Karpas-422 (cell line): ENCODE data around the gene PPP2R2C. TPM values are rescaled to one million over a fixed set of nuclear protein-coding genes. Genes with fewer than 3 reads are reported as not detected.

ENCODE experiments used
- DNase-seq: peaks from one replicate; pipeline ENCODE4 v3.0.0-alpha.2; 2015
- H2AFZ ChIP-seq: fragments of 200-600 bp; sonication (generic); 2 replicates; pipeline ENCODE4 v1.6.1; 2014; ENCODE audit warnings: antibody characterized with exemption, low read length, mixed read lengths
- H3K27ac ChIP-seq: fragments of 200-600 bp; sonication (generic); 2 replicates; pipeline ENCODE4 v1.5.1; 2014; ENCODE audit warnings: mild to moderate bottlenecking, low read length, moderate library complexity
- H3K27me3 ChIP-seq: fragments of 200-600 bp; sonication (generic); 2 replicates; pipeline ENCODE4 v1.6.1; 2014; ENCODE audit warnings: low read length, mixed read lengths
- H3K36me3 ChIP-seq: fragments of 200-600 bp; sonication (generic); 2 replicates; pipeline ENCODE4 v1.6.1; 2014; ENCODE audit warnings: low read length, mixed read lengths; ENCODE audit not compliant: insufficient read depth
- H3K4me1 ChIP-seq: fragments of 200-600 bp; sonication (generic); 2 replicates; pipeline ENCODE4 v1.6.1; 2014; ENCODE audit warnings: mild to moderate bottlenecking, low read length, mixed read lengths
- H3K4me2 ChIP-seq: fragments of 200-600 bp; sonication (generic); 2 replicates; pipeline ENCODE4 v1.6.1; 2014; ENCODE audit warnings: low read length, low read depth, mild to moderate bottlenecking; ENCODE audit not compliant: poor library complexity, severe bottlenecking
- H3K4me3 ChIP-seq: fragments of 200-600 bp; sonication (generic); 2 replicates; pipeline ENCODE4 v1.5.1; 2014; ENCODE audit warnings: mild to moderate bottlenecking, antibody characterized with exemption, low read length, mixed read lengths
- H3K79me2 ChIP-seq: fragments of 200-600 bp; sonication (generic); 2 replicates; pipeline ENCODE4 v1.6.1; 2014; ENCODE audit warnings: mild to moderate bottlenecking, low read length, mixed read lengths
- H3K9ac ChIP-seq: fragments of 200-600 bp; sonication (generic); 2 replicates; pipeline ENCODE4 v1.6.0; 2014; ENCODE audit warnings: low read length
- H3K9me2 ChIP-seq: fragments of 200-600 bp; sonication (generic), shearing (Covaris generic); replicated peaks from 2 replicates; pipeline ENCODE4 v1.6.0; 2014; ENCODE audit warnings: mild to moderate bottlenecking, low read length, moderate library complexity; ENCODE audit not compliant: insufficient read depth
- H3K9me3 ChIP-seq: fragments of 300-700, 200-600 bp; sonication (generic); 2 replicates; pipeline ENCODE4 v1.6.1; 2014; ENCODE audit warnings: low read length, mixed read lengths
- H4K20me1 ChIP-seq: fragments of 200-600 bp; sonication (generic); 2 replicates; pipeline ENCODE4 v1.6.1; 2014; ENCODE audit warnings: mild to moderate bottlenecking, antibody characterized with exemption, low read length, low read depth; ENCODE audit not compliant: insufficient read depth
- total RNA-seq: library from RNA; depleted of rRNA; stranded (reverse); fragments of >200 nt; shearing (Covaris generic); gene quantifications from 2 replicates; pipeline ENCODE4 v1.2.3, GENCODE V29; 2014; ENCODE audit warnings: low replicate concordance

PPP2R2C gene
- total RNA-seq, 1 experiment from 2014 or later: not detected

GRCh38 chr4:6292376-6293096, 179.9 kb downstream of the PPP2R2C start:
- Histone ChIP-seq H3K79me2 (no peaks in the 10 kb centered on the region), H3K4me2 (no peak overlapping the region), H3K36me3 (no peaks in the 10 kb centered on the region), H3K9me2 (no peaks in the 10 kb centered on the region), H3K27me3 (no peaks in the 10 kb centered on the region), H4K20me1 (no peaks in the 10 kb centered on the region), H3K4me1 (no peaks in the 10 kb centered on the region), H3K27ac (no peak overlapping the region), H2AFZ (no peak overlapping the region), H3K9me3 (no peaks in the 10 kb centered on the region), H3K9ac (no peak overlapping the region), H3K4me3 (no peak overlapping the region)
- no peak for DNase-seq

GRCh38 chr4:6291784-6292297, 180.6 kb downstream of the PPP2R2C start:
- no peaks in the 10 kb centered on the region for H4K20me1 ChIP-seq
- no peaks in the 10 kb centered on the region for H3K36me3 ChIP-seq
- no peak overlapping the region for H2AFZ ChIP-seq
- no peak overlapping the region for H3K9ac ChIP-seq
- H3K4me1 ChIP-seq: no peaks in the 10 kb centered on the region
- no peaks in the 10 kb centered on the region for H3K9me3 ChIP-seq
- H3K79me2 ChIP-seq: no peaks in the 10 kb centered on the region
- no peak overlapping the region for H3K4me2 ChIP-seq
- no peak overlapping the region for H3K27ac ChIP-seq
- no peak overlapping the region for H3K4me3 ChIP-seq
- no peaks in the 10 kb centered on the region for H3K9me2 ChIP-seq
- DNase-seq: no peak
- no peaks in the 10 kb centered on the region for H3K27me3 ChIP-seq

GRCh38 chr4:6290769-6291547, 181.5 kb downstream of the PPP2R2C start:
- H3K4me1 ChIP-seq: no peaks in the 10 kb centered on the region
- H2AFZ ChIP-seq: no peak overlapping the region
- H3K27ac ChIP-seq: no peak overlapping the region
- no peak overlapping the region for H3K9ac ChIP-seq
- no peaks in the 10 kb centered on the region for H3K27me3 ChIP-seq
- no peak for DNase-seq
- no peak overlapping the region for H3K4me2 ChIP-seq
- H4K20me1 ChIP-seq: no peaks in the 10 kb centered on the region
- H3K36me3 ChIP-seq: no peaks in the 10 kb centered on the region
- H3K79me2 ChIP-seq: no peaks in the 10 kb centered on the region
- no peaks in the 10 kb centered on the region for H3K9me2 ChIP-seq
- H3K4me3 ChIP-seq: no peak overlapping the region
- H3K9me3 ChIP-seq: no peaks in the 10 kb centered on the region

GRCh38 chr4:6290256-6290655, 182.2 kb downstream of the PPP2R2C start:
- Histone ChIP-seq H3K9me3 (no peaks in the 10 kb centered on the region), H3K9ac (no peak overlapping the region), H3K36me3 (no peaks in the 10 kb centered on the region), H3K9me2 (no peaks in the 10 kb centered on the region), H3K4me1 (no peaks in the 10 kb centered on the region), H3K79me2 (no peaks in the 10 kb centered on the region), H2AFZ (no peak overlapping the region), H3K4me3 (no peak overlapping the region), H3K27me3 (no peaks in the 10 kb centered on the region), H3K27ac (no peak overlapping the region), H4K20me1 (no peaks in the 10 kb centered on the region), H3K4me2 (no peak overlapping the region)
- DNase-seq: no peak

GRCh38 chr4:6288871-6289270, 183.5 kb downstream of the PPP2R2C start:
- no peak overlapping the region for H3K4me2 ChIP-seq
- H3K27me3 ChIP-seq: no peaks in the 10 kb centered on the region
- H4K20me1 ChIP-seq: no peaks in the 10 kb centered on the region
- no peak for DNase-seq
- no peaks in the 10 kb centered on the region for H3K36me3 ChIP-seq
- H3K27ac ChIP-seq: no peak overlapping the region
- H2AFZ ChIP-seq: no peak overlapping the region
- H3K9me2 ChIP-seq: no peaks in the 10 kb centered on the region
- no peaks in the 10 kb centered on the region for H3K9me3 ChIP-seq
- no peaks in the 10 kb centered on the region for H3K4me1 ChIP-seq
- no peak overlapping the region for H3K4me3 ChIP-seq
- H3K79me2 ChIP-seq: no peaks in the 10 kb centered on the region
- H3K9ac ChIP-seq: no peak overlapping the region

GRCh38 chr4:6288342-6288741, 184.1 kb downstream of the PPP2R2C start:
- Histone ChIP-seq H2AFZ (no peak overlapping the region), H3K4me1 (no peaks in the 10 kb centered on the region), H3K79me2 (no peaks in the 10 kb centered on the region), H3K9me3 (no peaks in the 10 kb centered on the region), H3K36me3 (no peaks in the 10 kb centered on the region), H3K9me2 (no peaks in the 10 kb centered on the region), H3K27me3 (no peaks in the 10 kb centered on the region), H3K4me3 (no peak overlapping the region), H3K4me2 (no peak overlapping the region), H4K20me1 (no peaks in the 10 kb centered on the region), H3K9ac (no peak overlapping the region), H3K27ac (no peak overlapping the region)
- no peak for DNase-seq

GRCh38 chr4:6287017-6287788, 185.2 kb downstream of the PPP2R2C start:
- Histone ChIP-seq H3K36me3 (no peaks in the 10 kb centered on the region), H2AFZ (no peak overlapping the region), H3K4me2 (no peak overlapping the region), H3K27me3 (no peaks in the 10 kb centered on the region), H3K27ac (no peak overlapping the region), H3K4me1 (no peaks in the 10 kb centered on the region), H3K9ac (no peak overlapping the region), H3K4me3 (no peak overlapping the region), H3K9me3 (no peaks in the 10 kb centered on the region), H3K79me2 (no peaks in the 10 kb centered on the region), H3K9me2 (no peaks in the 10 kb centered on the region), H4K20me1 (no peaks in the 10 kb centered on the region)
- DNase-seq: no peak

GRCh38 chr4:6283282-6283681, 189.1 kb downstream of the PPP2R2C start:
- Histone ChIP-seq H3K36me3 (no peaks in the 10 kb centered on the region), H4K20me1 (no peaks in the 10 kb centered on the region), H3K9me2 (no peaks in the 10 kb centered on the region), H3K27ac (no peak overlapping the region), H3K4me1 (no peaks in the 10 kb centered on the region), H3K79me2 (no peaks in the 10 kb centered on the region), H3K9ac (no peak overlapping the region), H3K27me3 (no peaks in the 10 kb centered on the region), H3K9me3 (no peaks in the 10 kb centered on the region), H3K4me2 (no peak overlapping the region), H2AFZ (no peak overlapping the region), H3K4me3 (no peak overlapping the region)
- no peak for DNase-seq
